Kidney epithelial cell (primary cell): ENCODE measurements around the gene LRP11. TPM values are rescaled to one million over a fixed set of nuclear protein-coding genes. Genes with fewer than 3 reads are reported as not detected.
"Not testable (repeated sequence)": the region's sequence is repeated elsewhere in the genome, so short reads cannot be mapped to it uniquely, and the experiment has no call there.

Experiments
- DNase-seq: peaks from one replicate; pipeline ENCODE4 v3.0.0-alpha.2; 2010; ENCODE audit warnings: low read depth
- H3K27me3 ChIP-seq: 2 replicates; pipeline ENCODE4 v1.6.0; 2011; ENCODE audit warnings: low read length; ENCODE audit not compliant: control insufficient read depth, insufficient read depth
- H3K36me3 ChIP-seq: 2 replicates; pipeline ENCODE4 v1.5.1; 2011; ENCODE audit warnings: low read length; ENCODE audit not compliant: control insufficient read depth, insufficient read depth
- H3K4me3 ChIP-seq: 2 replicates; pipeline ENCODE4 v1.5.1; 2011; ENCODE audit warnings: low read depth, mild to moderate bottlenecking, control low read depth, low read length
- total RNA-seq: library from RNA; depleted of rRNA; stranded (reverse); fragments of >200 nt; gene quantifications from 2 replicates; pipeline ENCODE4 v1.2.3, GENCODE V29; 2015
- TF ChIP-seq, protein P1 (sequence below): IDR thresholded peaks from 2 replicates; pipeline ENCODE4 v1.5.1; 2011; ENCODE audit warnings: mild to moderate bottlenecking, moderate library complexity, low read length, control low read depth, inconsistent platforms; ENCODE audit not compliant: insufficient read depth, poor library complexity, severe bottlenecking

Gene LRP11
- total RNA-seq, 1 donor from 2014 or later = 37.9 TPM

DNA sequence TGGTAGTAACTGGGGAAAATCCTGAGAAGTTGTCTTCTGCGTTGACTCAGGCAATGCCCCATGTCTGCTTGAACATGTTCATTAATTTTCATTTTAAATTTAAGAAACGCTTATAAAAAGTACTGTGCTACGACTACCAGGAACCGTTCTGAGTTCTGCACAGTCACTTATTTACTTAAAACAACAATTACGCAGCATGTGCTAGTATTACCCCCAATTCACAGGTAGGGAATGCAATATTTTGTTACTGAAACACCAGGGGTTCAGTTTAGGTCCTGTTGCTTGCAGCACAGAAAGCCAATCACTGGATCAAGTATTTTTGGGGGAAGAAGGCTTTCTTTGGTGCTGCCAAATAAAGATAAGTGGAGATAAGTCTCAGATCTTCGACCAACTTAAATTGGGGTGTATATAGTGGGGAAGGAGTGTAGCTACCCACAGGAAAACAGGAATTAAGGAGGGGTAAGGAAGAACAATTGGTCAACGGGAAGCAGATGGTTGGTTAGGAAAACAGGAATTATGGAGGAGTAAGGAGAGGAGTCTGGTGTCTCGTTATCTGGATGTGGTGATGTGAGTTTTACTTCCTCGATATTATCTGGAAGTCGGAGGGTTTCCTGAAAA is 5.2 kb upstream of the LRP11 start:
- H3K36me3 ChIP-seq = no peaks in the 10 kb centered on the region
- TF ChIP-seq, protein P1, sequence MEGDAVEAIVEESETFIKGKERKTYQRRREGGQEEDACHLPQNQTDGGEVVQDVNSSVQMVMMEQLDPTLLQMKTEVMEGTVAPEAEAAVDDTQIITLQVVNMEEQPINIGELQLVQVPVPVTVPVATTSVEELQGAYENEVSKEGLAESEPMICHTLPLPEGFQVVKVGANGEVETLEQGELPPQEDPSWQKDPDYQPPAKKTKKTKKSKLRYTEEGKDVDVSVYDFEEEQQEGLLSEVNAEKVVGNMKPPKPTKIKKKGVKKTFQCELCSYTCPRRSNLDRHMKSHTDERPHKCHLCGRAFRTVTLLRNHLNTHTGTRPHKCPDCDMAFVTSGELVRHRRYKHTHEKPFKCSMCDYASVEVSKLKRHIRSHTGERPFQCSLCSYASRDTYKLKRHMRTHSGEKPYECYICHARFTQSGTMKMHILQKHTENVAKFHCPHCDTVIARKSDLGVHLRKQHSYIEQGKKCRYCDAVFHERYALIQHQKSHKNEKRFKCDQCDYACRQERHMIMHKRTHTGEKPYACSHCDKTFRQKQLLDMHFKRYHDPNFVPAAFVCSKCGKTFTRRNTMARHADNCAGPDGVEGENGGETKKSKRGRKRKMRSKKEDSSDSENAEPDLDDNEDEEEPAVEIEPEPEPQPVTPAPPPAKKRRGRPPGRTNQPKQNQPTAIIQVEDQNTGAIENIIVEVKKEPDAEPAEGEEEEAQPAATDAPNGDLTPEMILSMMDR = no peak
- H3K4me3 ChIP-seq = no peak overlapping the region
- no peaks in the 10 kb centered on the region for H3K27me3 ChIP-seq
- no peak for DNase-seq

DNA sequence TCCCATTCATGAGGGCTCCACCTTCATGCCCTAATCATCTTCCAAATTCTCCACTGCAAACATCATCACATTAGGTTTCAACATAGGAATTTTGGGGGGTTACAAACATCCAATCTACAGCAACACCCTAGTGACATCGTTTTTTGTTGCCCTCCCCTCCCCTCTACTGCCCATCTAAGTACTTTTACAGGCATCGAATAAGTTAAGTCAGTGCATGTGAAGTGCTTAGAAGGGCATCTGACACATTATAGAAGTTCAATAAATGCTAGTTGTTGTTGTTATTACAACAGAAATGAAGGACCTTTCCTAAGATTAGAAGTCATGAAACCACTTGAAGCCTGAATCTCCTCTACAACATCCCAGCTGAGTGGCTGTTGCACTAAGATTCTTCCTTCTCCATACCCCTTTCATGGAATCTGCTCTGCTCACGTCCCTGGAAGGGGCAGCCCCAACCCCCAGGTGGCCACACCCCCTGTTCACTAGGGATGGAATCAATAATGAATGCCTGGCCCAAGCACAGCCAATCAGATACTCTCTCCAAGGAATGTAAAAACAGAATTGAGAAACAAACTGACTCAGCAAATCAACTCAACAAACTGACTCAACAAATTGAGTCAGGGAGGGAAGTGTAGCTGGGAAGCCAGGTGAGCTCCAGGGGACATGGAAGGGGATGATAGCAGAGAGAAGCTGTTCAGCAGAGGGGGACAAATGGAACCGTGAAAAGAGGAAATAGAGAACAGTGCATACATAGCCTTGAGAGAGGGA is 3.9 kb upstream of the LRP11 start:
- no peaks in the 10 kb centered on the region for H3K27me3 ChIP-seq
- H3K4me3 ChIP-seq = no peak overlapping the region
- DNase-seq = no peak
- TF ChIP-seq, protein P1 = no peak
- no peaks in the 10 kb centered on the region for H3K36me3 ChIP-seq

DNA sequence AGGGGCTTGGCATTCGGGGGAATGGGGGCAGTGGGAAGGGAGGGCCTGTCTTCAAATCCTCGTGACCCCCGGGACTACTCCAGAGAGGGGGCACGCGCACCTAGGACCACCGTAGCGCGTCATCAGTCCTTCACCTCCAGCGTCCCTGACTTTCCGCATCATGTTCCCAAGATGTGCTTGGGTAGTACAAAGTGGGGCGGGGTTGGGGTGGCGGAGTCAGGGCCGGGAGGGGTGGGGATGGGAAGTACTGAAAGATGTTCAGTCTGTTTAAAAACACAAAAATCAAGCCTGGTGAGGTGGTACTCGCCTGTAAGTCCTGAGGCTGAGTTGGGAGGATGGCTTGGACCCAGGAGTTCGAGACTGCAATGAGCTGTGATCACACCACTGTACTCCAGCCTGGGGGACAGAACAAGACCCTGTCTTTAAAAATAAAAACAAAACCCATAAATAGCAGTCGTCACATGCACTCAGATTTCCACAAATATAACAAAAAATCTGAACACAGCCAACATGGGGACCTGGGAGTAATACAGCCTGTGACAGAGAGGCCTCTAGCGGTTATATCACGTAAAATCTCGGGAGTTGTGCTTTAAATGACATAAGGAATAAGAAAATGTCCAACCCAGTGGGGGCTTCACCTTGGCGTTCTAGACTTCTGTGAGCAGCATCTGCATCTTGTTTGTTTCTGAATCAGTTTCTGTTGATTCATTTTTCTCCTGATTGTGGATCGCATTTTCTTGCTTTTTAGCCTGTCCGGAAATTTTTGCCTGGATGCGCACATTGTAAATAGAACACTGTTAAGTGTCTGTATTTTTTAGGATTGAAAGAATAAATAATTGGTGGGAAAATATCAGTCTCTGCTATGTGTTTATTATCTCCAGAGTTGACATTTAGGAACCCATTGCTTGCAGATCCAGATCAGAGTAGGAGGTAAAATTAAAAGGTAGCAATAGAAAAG is 698 bp upstream of the LRP11 start:
- no peak for DNase-seq
- peak overlapping the region; percentile 64 for H3K4me3 ChIP-seq
- TF ChIP-seq, protein P1 = peak; percentile 67

DNA sequence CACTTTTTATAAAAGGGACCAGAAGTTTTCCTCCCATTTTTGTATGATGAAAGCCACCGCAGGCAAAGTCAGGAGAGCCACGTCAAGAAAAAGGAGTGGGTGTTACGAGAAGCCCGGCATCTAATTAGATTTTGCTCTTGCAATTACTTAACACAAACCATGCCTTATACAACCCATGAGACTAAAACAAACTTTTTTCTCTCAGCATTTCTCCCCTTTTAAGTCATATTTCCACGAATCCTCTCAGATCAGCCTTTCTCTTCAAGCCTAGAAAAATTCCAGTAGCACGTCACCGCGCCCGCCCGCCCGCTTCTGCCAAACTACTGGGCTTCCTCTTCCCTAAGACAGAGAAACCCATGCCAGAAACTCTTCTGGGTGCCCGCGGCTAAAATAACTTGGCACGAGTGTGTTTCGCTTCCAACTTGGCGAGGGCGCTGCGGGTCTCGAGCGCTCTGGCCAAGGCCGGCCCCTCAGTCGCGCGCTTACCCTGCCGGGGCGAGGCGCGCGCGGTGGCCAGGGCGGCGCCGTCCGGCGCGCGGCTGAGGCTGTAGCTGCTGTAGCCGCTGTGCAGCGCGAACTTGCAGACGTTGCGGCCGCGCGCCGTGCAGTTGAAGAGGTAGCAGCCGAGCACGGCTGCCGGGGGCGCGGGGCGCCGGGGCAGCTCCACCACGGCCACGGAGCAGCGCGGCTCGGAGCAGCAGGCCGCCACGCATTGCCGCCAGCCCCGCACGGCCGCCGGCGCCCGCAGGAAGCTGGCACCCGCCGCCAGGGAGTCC is 1.0 kb downstream of the LRP11 start:
- H3K36me3 ChIP-seq = no peaks in the 10 kb centered on the region
- H3K27me3 ChIP-seq = no peaks in the 10 kb centered on the region
- TF ChIP-seq, protein P1 = no peak
- peak overlapping the region; percentile 64 for H3K4me3 ChIP-seq
- DNase-seq = no peak

More for the DNA sequence above, 698 bp upstream of the LRP11 start:
- H3K27me3 ChIP-seq = no peaks in the 10 kb centered on the region
- no peaks in the 10 kb centered on the region for H3K36me3 ChIP-seq

DNA sequence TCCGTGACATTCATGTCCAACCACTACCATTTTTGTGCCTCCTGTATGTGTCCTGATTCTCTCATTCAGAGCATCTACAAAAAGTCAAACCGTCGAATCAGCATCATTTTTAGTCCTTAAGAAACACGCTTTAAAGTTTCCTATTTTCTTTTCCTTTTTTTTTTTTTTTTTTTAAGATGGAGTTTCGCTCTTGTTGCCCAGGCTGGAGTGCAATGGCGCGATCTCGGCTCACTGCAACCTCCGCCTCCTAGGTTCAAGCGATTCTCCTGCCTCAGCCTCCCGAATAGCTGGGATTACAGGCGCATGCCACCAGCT is 1.8 kb downstream of the LRP11 start:
- not testable (repeated sequence) for H3K27me3 ChIP-seq, H3K36me3 ChIP-seq, H3K4me3 ChIP-seq, DNase-seq
